ENCODE measurements around the gene MELTF. TPM values are rescaled to one million over a fixed set of nuclear protein-coding genes. Genes with fewer than 3 reads are reported as not detected.

The MELTF gene
- total and polyA plus RNA-seq, 2 of the 13 experiments (the other 11 are each of a cell fraction or from before 2014, with no cell fraction given) = 3.2 to 7.5 TPM

- H3K9me3 ChIP-seq (ENCODE audit: low read length) = no peaks in the 10 kb centered on the region
- H3K27ac ChIP-seq (ENCODE audit: extremely low read length, insufficient read depth, low read length) = no peak overlapping the region
- no peaks in the 10 kb centered on the region for H4K20me1 ChIP-seq (ENCODE audit: insufficient read depth, low read length)
- H3K9ac ChIP-seq (ENCODE audit: insufficient read depth, low read depth, low read length) = no peak overlapping the region
- no peaks in the 10 kb centered on the region for H3K79me2 ChIP-seq (ENCODE audit: insufficient read depth, low read length)
- no peaks in the 10 kb centered on the region for H3K36me3 ChIP-seq (replicated peaks in 1 of 2; ENCODE audit: control insufficient read depth in 1 of 2, insufficient read depth in 2 of 2, low read length in 2 of 2)
- ATAC-seq (no peak), FAIRE-seq (no peak), DNase-seq (ENCODE audit: low spot score) (no peak)
- no peaks in the 10 kb centered on the region for H3K27me3 ChIP-seq (ENCODE audit: control insufficient read depth in 1 of 2, insufficient read depth in 2 of 2, low read length in 2 of 2)
- POLR2A ChIA-PET = no interaction called here
- no TSS peak for BruUV-seq (replicated peaks)
- in situ Hi-C loops (cut with HindIII; ENCODE audit: extremely low pct_ligation_motif_present, low pct_unique_long_range_greater_than_20kb) = no loop called here
- no peaks in the 10 kb centered on the region for H3K4me1 ChIP-seq (ENCODE audit: insufficient read depth, low read length)
- H2AFZ ChIP-seq (ENCODE audit: low read length) = no peak overlapping the region
- WGBS (ENCODE audit: low lambda C conversion rate) = 80% methylated on average over 4 of the region's 7 CpGs
- CTCF ChIA-PET (ENCODE audit: low intra/inter-chr PET ratio, low total read pairs) = no interaction called here
- H3K4me3 ChIP-seq (replicated peaks in 1 of 3; ENCODE audit: insufficient read depth in 1 of 3, low read depth in 2 of 3, low read length in 3 of 3) = no peak overlapping the region
- intact Hi-C loops (cut with micrococcal nuclease; ENCODE audit: unreplicated experiment) = no loop called here
- TF ChIP-seq ZMAT3 (CRISPR knock-in tag; conservative IDR thresholded peaks at IDR 0.05) (no peak), DPF2 (CRISPR knock-in tag; IDR thresholded peaks at IDR 0.05; ENCODE audit: borderline replicate concordance, low read depth) (no peak)
- H3K4me2 ChIP-seq (ENCODE audit: low read depth, low read length) = no peak overlapping the region
These were observed 17.1 kb downstream of the MELTF start for GRCh38 chr3:197012540-197012883.

GRCh38 chr3:197011780-197012539 is 17.7 kb downstream of the MELTF start:
- FAIRE-seq (no peak), ATAC-seq (no peak)
- no peak for TF ChIP-seq TOE1 (CRISPR knock-in tag; IDR thresholded peaks at IDR 0.05)
- no peak for TF ChIP-seq CENPBD1 (CRISPR knock-in tag; IDR thresholded peaks at IDR 0.05; ENCODE audit: borderline replicate concordance, low read depth)
- TF ChIP-seq ZBED4 (CRISPR knock-in tag; IDR thresholded peaks at IDR 0.05; ENCODE audit: borderline replicate concordance) = no peak
- TF ChIP-seq ZNF281 (CRISPR knock-in tag; IDR thresholded peaks at IDR 0.05; ENCODE audit: borderline replicate concordance) = no peak

More at GRCh38 chr3:197011780-197012539, 17.7 kb downstream of the MELTF start:
- Histone ChIP-seq H3K9me3 (ENCODE audit: low read length) (no peaks in the 10 kb centered on the region), H3K4me1 (ENCODE audit: insufficient read depth, low read length) (peaks cover 1% of the 10 kb centered on the region; the same call in 1 of the 2 replicates), H2AFZ (ENCODE audit: low read length) (no peak overlapping the region), H3K36me3 (replicated peaks in 1 of 2; ENCODE audit: control insufficient read depth in 1 of 2, insufficient read depth in 2 of 2, low read length in 2 of 2) (no peaks in the 10 kb centered on the region), H3K9ac (ENCODE audit: insufficient read depth, low read depth, low read length) (no peak overlapping the region), H3K4me3 (replicated peaks in 1 of 3; ENCODE audit: insufficient read depth in 1 of 3, low read depth in 2 of 3, low read length in 3 of 3) (no peak overlapping the region), H3K27ac (ENCODE audit: extremely low read length, insufficient read depth, low read length) (no peak overlapping the region), H3K27me3 (ENCODE audit: control insufficient read depth in 1 of 2, insufficient read depth in 2 of 2, low read length in 2 of 2) (no peaks in the 10 kb centered on the region), H3K4me2 (ENCODE audit: low read depth, low read length) (no peak overlapping the region), H3K79me2 (ENCODE audit: insufficient read depth, low read length) (no peaks in the 10 kb centered on the region), H4K20me1 (ENCODE audit: insufficient read depth, low read length) (no peaks in the 10 kb centered on the region)
- no peak for DNase-seq (ENCODE audit: low spot score)
- in situ Hi-C loops (cut with HindIII; ENCODE audit: extremely low pct_ligation_motif_present, low pct_unique_long_range_greater_than_20kb) (no loop called here), intact Hi-C loops (cut with micrococcal nuclease; ENCODE audit: unreplicated experiment) (no loop called here)
- ChIA-PET POLR2A (no interaction called here), CTCF (ENCODE audit: low intra/inter-chr PET ratio, low total read pairs) (no interaction called here)
- 88% methylated on average over 14 of the region's 25 CpGs for WGBS (ENCODE audit: low lambda C conversion rate)
- no TSS peak for BruUV-seq (replicated peaks)

All from HepG2 (cell line).